Measurements from ENCODE around the gene TRIM54. TPM values are rescaled to one million over a fixed set of nuclear protein-coding genes. Genes with fewer than 3 reads are reported as not detected.

TRIM54 gene
- total RNA-seq, 1 experiment from 2014 or later: 9.8 TPM

DNA sequence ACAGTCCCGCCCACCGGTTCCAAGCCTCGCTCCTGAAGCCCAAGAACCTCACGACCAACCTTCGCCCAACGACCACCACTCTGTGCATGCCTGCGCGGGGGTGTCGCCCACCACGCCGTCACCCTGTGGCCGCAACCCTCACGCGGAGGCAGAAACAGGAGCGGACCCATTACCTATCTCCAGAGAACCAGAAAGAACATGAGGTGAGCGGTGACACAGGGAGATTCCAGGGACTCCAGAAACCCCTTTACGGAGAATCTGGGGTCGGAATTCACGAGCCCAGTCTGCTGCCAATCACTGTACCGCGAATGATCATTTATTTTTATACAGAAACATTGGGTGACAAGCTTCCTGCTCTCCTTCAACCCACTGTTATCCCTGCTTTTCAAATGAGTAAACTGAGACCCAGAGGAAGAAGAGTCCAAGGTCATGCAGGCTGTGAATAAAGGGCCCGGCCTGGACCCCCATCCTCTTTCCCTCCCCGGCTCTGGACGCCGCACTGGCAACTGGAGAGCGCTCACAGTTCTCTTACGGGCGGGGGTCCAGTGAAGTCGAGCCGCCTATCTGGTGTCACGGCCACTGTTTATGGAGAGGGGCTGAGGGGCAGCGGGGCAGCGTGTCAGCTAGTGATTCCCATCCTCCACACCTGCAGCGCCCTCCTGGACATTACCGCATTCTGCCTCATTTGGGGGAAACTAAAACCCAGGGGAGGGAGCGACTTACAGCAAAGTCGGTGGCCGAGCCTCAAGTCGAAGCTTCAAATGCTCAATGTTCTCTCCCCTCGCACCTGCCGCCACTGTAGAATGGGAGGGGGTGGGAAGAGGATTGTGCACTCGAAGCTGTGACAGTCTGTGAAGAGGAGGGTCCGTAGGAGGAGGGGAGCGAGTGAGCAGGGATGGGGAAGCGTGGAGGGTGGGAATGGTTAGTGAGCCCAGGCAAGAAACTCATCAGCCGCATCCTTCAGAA, 18.7 kb upstream of the TRIM54 start:
- Histone ChIP-seq H3F3A (ENCODE audit: insufficient read depth, low read depth) (no peaks in the 10 kb centered on the region; the same call in 1 of the 2 replicates), H2AFZ (peak overlapping the region; percentile 62; the same call in 1 of the 2 replicates), H4K20me1 (ENCODE audit: insufficient read depth) (no peaks in the 10 kb centered on the region), H3K27me3 (ENCODE audit: insufficient read depth, low read depth) (peaks cover 58% of the 10 kb centered on the region), H3K36me3 (ENCODE audit: low read depth) (no peaks in the 10 kb centered on the region), H3K4me2 (peak overlapping the region; percentile 79), H3K4me1 (replicated peaks; ENCODE audit: insufficient read depth) (no peaks in the 10 kb centered on the region), H3K79me2 (ENCODE audit: low read depth) (no peaks in the 10 kb centered on the region), H3K4me3 (peak overlapping the region; percentile 47; the same call in 1 of the 2 replicates), H3K27ac (no peak overlapping the region), H3K9me2 (ENCODE audit: insufficient read depth) (no peaks in the 10 kb centered on the region), H3K9me3 (ENCODE audit: insufficient read depth, low read depth) (no peaks in the 10 kb centered on the region)
- intact Hi-C loops (cut with micrococcal nuclease; ENCODE audit: unreplicated experiment): no loop called here
- CTCF ChIA-PET: interaction anchor here (0.7 to 0.8 kb wide), 2 partner anchors 30 to 430 kb away, joined by 4 to 5 read pairs; no protein-coding TSS in a partner anchor
- DNase-seq: no peak
- TF ChIP-seq EZH2 (IDR thresholded peaks at IDR 0.05; ENCODE audit: low read depth) (0 out of 2 replicates have a peak, but pooled peaks have one; percentile 25), CTCF (conservative IDR thresholded peaks at IDR 0.05) (no peak)
- POLR2A ChIA-PET (ENCODE audit: unreplicated experiment): no interaction called here
- BruUV-seq (replicated peaks): no TSS peak

GRCh38 chr2:27264253-27264752, 17.9 kb upstream of the TRIM54 start:
- no peaks in the 10 kb centered on the region for H4K20me1 ChIP-seq (ENCODE audit: insufficient read depth)
- H3F3A ChIP-seq (ENCODE audit: insufficient read depth, low read depth): no peaks in the 10 kb centered on the region; the same call in 1 of the 2 replicates
- no peaks in the 10 kb centered on the region for H3K9me2 ChIP-seq (ENCODE audit: insufficient read depth)
- TF ChIP-seq EZH2 (IDR thresholded peaks at IDR 0.05; ENCODE audit: low read depth) (0 out of 2 replicates have a peak, but pooled peaks have one; percentile 2), CTCF (conservative IDR thresholded peaks at IDR 0.05) (no peak)
- no peak overlapping the region for H3K4me3 ChIP-seq
- no peaks in the 10 kb centered on the region for H3K9me3 ChIP-seq (ENCODE audit: insufficient read depth, low read depth)
- peaks cover 58% of the 10 kb centered on the region for H3K27me3 ChIP-seq (ENCODE audit: insufficient read depth, low read depth)
- no peaks in the 10 kb centered on the region for H3K4me1 ChIP-seq (replicated peaks; ENCODE audit: insufficient read depth)
- no TSS peak for BruUV-seq (replicated peaks)
- H3K36me3 ChIP-seq (ENCODE audit: low read depth): no peaks in the 10 kb centered on the region
- ChIA-PET POLR2A (ENCODE audit: unreplicated experiment) (no interaction called here), CTCF (interaction anchor here (0.8 kb wide), 1 partner anchor 29 kb away, joined by 5 read pairs; no protein-coding TSS in a partner anchor)
- peak overlapping the region; percentile 29 for H3K4me2 ChIP-seq
- no peak overlapping the region for H3K27ac ChIP-seq
- intact Hi-C loops (cut with micrococcal nuclease; ENCODE audit: unreplicated experiment): no loop called here
- no peaks in the 10 kb centered on the region for H3K79me2 ChIP-seq (ENCODE audit: low read depth)
- H2AFZ ChIP-seq: no peak overlapping the region
- DNase-seq: no peak

DNA sequence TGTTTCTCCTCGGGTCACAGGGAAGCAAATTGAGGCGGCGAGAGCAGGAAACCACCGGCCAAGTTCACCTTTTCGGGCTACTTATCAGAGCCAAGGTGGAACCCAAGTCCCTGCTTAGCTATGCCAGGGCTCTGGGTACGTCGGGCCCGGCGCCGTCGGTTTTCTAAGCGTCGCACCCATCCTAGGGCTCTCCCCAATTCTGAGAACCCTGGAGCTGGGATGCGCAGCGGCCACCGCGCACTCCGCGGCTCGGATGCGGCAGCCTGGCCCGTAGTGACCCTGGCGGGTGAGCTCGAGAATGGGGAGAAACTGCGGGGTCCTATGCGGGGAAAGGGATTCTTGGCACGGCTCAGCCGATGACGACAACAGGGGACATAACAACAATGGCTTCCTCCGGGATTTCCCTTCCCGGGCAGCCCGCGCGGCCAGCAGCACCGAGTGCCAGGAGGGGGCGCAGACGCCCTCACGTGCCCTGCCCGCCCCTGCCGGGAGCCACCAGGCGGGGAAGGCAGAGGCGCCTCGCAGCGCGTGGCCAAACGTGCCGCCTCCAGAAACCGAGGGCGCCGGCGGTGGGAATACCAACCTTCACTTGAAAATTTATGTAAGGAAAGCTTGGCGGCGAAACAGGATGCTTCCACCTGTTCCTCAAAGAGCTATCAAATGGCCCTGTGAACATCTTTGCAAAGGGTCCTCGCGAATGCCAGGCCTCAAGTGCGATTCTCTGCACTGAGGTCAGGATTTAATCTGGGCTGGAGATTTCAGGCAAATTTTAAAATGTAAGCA, 17.3 kb upstream of the TRIM54 start:
- Histone ChIP-seq H3K4me1 (replicated peaks; ENCODE audit: insufficient read depth) (no peaks in the 10 kb centered on the region), H3K79me2 (ENCODE audit: low read depth) (no peaks in the 10 kb centered on the region), H3K4me3 (no peak overlapping the region), H3K36me3 (ENCODE audit: low read depth) (no peaks in the 10 kb centered on the region), H3K4me2 (peak overlapping the region; percentile 29), H2AFZ (no peak overlapping the region), H3F3A (ENCODE audit: insufficient read depth, low read depth) (no peaks in the 10 kb centered on the region; the same call in 1 of the 2 replicates), H3K27ac (no peak overlapping the region), H4K20me1 (ENCODE audit: insufficient read depth) (no peaks in the 10 kb centered on the region), H3K9me2 (ENCODE audit: insufficient read depth) (no peaks in the 10 kb centered on the region), H3K27me3 (ENCODE audit: insufficient read depth, low read depth) (peaks cover 52% of the 10 kb centered on the region), H3K9me3 (ENCODE audit: insufficient read depth, low read depth) (no peaks in the 10 kb centered on the region)
- no TSS peak for BruUV-seq (replicated peaks)
- TF ChIP-seq EZH2 (IDR thresholded peaks at IDR 0.05; ENCODE audit: low read depth): no peak
- ChIA-PET CTCF (interaction anchor here (0.5 to 0.6 kb wide), 4 partner anchors 35 to 1360 kb away, joined by 4 to 6 read pairs (median 4); no protein-coding TSS in a partner anchor), POLR2A (ENCODE audit: unreplicated experiment) (no interaction called here)
- DNase-seq: peak in 1 of 2 experiments; percentile 66
- intact Hi-C loops (cut with micrococcal nuclease; ENCODE audit: unreplicated experiment): loop anchor here (5.0 kb wide), 1 partner anchor 37 kb away; no protein-coding TSS in a partner anchor
